Astrocyte (in vitro differentiated cells and primary cell): ENCODE measurements around the gene CYBC1.

Source experiments
- EZH2 ChIP-seq: IDR thresholded peaks from 2 replicates; pipeline ENCODE4 v1.6.1; 2012; ENCODE audit warnings: mild to moderate bottlenecking, low read length, inconsistent platforms; ENCODE audit not compliant: insufficient read depth
- TF ChIP-seq, protein P1 (sequence below): IDR thresholded peaks from 2 replicates; pipeline ENCODE4 v1.5.1; 2011; ENCODE audit warnings: low read depth, mild to moderate bottlenecking, inconsistent platforms, low read length, moderate library complexity; ENCODE audit not compliant: insufficient read depth

DNA sequence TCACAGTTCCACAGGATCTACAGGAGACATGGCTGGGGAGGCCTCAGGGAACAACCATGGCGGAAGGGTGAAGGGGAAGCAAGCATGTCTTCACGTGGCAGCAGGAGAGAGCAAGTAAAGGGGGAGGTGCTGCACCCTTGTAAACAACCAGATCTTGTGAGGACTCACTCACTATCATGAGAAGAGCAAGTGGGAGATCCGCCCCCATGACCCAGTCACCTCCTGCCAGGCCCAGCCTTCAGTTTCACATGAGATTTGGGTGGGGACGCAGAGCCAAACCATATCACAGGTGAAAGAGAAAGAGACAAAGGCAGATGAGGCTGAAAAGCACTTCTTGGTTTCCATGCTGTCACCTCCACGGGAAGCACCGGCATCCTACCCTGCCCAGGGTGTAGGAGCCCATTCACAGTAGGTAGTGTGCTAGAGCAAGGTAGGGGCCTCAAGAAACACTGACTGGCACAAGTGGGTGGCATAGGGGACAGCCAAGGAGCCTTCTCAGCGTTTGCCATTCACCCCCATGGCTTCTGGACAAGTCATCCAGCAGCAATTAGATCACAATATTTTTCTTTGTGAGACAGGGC is 14.6 kb upstream of the CYBC1 start:
- TF ChIP-seq, protein P1, sequence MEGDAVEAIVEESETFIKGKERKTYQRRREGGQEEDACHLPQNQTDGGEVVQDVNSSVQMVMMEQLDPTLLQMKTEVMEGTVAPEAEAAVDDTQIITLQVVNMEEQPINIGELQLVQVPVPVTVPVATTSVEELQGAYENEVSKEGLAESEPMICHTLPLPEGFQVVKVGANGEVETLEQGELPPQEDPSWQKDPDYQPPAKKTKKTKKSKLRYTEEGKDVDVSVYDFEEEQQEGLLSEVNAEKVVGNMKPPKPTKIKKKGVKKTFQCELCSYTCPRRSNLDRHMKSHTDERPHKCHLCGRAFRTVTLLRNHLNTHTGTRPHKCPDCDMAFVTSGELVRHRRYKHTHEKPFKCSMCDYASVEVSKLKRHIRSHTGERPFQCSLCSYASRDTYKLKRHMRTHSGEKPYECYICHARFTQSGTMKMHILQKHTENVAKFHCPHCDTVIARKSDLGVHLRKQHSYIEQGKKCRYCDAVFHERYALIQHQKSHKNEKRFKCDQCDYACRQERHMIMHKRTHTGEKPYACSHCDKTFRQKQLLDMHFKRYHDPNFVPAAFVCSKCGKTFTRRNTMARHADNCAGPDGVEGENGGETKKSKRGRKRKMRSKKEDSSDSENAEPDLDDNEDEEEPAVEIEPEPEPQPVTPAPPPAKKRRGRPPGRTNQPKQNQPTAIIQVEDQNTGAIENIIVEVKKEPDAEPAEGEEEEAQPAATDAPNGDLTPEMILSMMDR = no peak
- no peak for TF ChIP-seq EZH2
